Stimulated activated naive CD4-positive, alpha-beta T cell treated with Interleukin-2 at 50 U/mL for 16 hours (primary cell): ENCODE results near the gene DNAAF1.

Experiments
- DNase-seq: peaks from one replicate; lab custom pipeline; 2025; lab: John Stamatoyannopoulos, UW

Gene DNAAF1

GRCh38 chr16:84161037-84161436, 15.9 kb downstream of the DNAAF1 start:
- no peak for DNase-seq

GRCh38 chr16:84161801-84162200, 16.7 kb downstream of the DNAAF1 start:
- DNase-seq, result no peak

DNA sequence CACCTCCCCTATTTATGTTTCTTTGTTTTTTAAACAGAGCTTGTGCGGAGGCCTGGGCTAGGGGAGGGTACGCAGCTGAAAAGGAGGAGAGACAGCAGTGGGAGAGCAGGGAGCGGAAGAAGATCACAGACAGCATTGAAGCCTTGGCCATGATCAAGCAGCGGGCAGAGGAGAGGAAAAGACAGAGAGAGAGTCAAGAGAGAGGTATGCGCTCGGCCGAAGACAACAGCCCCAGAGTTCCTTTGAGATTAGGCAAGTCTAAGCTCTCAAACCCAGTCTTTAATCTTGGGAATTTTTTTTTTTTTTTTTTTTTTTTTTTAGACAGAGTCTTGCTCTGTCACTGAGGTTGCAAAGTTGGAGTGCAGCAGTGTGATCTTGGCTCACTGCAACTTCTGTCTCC, 20.6 kb downstream of the DNAAF1 start:
- DNase-seq, result no peak

GRCh38 chr16:84166796-84167695, 21.9 kb downstream of the DNAAF1 start:
- peak; percentile 33 for DNase-seq

DNA sequence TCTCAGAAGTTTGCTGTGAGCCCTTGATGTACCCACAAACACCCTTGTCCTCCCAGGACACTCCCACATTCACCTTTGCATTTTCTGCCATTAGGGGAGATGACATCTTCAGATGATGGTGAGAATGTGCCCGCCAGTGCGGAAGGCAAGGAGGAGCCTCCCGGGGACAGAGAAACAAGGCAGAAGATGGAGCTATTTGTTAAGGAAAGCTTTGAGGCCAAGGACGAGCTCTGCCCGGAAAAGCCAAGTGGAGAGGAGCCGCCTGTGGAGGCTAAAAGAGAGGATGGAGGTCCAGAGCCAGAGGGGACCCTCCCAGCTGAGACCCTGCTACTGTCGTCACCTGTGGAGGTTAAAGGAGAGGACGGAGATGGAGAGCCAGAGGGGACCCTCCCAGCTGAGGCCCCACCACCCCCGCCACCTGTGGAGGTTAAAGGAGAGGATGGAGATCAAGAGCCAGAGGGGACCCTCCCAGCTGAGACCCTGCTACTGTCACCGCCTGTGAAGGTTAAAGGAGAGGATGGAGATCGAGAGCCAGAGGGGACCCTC, 24.7 kb downstream of the DNAAF1 start:
- no peak for DNase-seq

- no peak for DNase-seq
Measured at GRCh38 chr16:84174396-84174795, 29.3 kb downstream of the DNAAF1 start.

- DNase-seq, result peak; percentile 11
Measured at GRCh38 chr16:84175350-84176081, 30.4 kb downstream of the DNAAF1 start.

DNA sequence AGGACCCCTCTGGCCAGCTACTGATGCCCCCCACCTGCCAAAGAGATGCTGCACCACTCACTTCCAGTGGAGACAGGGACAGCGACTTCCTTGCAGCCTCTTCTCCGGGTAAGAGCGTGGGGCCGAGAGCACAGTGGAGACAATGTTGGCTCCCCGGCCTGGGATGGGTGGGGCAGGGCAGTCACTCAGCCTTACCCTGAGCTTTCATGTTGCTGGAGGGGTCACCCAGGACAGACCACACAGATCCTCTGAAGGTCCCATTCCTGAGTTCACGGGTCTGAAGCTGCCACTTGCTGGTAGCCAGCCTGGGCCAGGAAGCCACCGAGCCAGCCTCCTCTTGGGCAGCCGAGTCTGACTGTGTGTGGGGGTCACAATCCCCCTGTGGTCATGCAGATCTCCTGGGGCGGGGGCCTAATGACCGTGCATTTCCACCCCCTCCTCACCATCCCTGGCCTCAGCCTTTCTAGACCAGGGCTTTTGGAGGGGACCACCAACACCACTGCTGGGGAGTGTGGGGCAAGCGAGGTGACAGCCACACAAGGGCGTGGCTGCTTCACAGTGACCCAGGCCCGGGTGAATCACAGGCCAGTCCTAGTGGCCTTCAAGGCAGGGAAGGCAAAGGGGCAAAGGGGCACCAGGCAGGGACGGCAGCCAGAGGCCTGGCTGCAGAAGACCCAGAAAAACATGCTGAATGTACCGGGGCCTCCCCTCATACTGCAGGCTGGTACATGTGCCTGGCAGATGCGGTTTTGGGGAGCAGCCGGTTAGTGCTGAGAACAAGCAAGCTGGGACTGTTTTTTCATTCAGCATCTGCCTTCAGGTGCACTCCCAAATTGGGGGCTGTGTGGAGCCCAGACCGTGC, 31.3 kb downstream of the DNAAF1 start:
- DNase-seq, result no peak

DNA sequence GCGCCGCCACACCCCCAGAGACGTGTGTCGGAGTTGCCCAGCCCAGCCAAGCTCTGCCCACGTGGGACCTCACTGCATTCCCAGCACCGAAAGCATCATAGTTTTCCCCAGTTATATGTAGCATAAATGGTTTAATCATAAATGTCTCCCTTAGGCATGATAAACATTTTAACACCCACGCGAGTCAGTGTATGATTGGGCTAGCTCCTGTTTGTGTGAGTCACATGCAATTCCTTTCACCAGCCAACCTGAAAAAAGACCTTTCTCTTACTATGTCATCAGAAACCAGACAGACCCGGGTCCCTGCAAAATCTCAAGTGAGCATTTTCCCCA, 32.6 kb downstream of the DNAAF1 start:
- DNase-seq, result no peak

- no peak for DNase-seq
Measured at GRCh38 chr16:84178146-84178765, 33.1 kb downstream of the DNAAF1 start.

DNA sequence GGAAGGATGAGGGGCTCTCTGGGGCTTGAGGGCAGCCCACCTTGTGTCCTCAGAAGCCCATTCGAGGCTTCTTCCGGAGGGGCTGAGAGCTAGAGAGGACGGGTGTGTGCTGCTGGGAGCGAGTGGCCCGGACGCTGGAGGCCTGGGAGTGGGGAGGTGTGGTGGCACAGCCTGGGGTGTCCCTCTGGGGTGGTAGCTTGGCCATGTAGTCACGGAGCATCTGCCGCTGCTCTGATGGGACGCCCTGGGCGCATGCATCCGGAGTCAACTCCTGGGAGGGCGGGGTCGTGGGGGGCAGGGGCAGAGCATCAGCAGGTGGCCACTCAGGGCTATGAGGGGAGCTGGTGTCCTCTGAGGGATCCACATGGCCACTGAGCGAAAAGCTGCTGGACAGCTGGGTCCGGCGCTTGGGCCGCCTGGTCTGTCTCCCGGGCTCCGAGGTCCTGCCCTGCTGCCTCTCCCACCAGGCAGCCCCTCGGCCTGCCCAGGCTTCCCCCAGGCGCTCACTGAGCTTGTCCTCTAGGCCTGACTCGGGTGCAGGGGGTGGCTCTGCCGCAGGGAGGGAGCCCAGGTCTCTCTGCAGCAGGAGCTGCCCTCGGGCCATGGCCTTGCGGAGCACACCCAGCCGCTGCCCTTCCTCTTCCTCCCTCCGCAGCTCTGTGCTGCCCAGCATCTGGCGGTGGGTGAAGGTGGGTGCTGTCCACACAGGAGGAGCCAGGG, 33.9 kb downstream of the DNAAF1 start:
- DNase-seq, result no peak

- DNase-seq, result no peak
Measured at GRCh38 chr16:84179612-84180320, 34.7 kb downstream of the DNAAF1 start.

- DNase-seq, result no peak
Measured at GRCh38 chr16:84180519-84181140, 35.5 kb downstream of the DNAAF1 start.

DNA sequence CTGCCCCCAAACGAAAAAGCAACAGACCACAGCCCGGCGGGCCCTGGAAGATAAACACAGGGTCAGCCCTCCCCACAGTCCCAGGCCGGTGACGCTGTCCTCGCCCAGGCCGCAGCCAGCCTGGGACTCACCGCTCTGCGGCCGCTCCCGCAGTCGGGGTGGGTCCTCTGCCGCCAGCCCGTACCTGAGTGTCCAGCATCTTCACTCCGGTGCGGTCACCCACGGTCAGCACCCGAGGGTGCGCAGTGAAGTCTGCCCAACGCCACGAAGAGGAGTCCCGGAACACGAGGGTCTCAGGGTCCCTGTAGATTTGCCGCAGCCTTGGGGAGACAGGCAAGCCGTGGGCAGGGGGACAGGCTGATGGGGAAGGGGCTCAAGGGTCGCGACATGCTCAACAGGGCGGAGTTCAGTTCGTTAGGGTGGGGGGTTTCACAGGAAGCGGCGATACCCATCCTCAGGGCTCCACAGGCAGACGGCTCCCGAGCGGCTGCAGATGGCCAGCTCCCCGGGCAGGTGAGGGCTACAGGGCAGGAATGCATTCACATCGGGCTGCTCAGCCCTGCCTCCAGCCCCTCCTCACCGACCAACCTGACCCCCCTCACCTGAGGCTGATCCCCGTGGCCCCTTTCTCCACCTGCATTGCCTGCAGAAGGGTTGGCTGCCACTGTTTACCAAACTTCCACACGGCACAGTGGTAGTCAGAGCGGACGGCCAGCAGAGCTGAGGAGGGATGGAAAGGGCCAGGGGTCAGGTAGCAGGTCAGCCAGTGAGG, 36.2 kb downstream of the DNAAF1 start:
- no peak for DNase-seq

GRCh38 chr16:84182104-84182503, 37.0 kb downstream of the DNAAF1 start:
- no peak for DNase-seq

DNA sequence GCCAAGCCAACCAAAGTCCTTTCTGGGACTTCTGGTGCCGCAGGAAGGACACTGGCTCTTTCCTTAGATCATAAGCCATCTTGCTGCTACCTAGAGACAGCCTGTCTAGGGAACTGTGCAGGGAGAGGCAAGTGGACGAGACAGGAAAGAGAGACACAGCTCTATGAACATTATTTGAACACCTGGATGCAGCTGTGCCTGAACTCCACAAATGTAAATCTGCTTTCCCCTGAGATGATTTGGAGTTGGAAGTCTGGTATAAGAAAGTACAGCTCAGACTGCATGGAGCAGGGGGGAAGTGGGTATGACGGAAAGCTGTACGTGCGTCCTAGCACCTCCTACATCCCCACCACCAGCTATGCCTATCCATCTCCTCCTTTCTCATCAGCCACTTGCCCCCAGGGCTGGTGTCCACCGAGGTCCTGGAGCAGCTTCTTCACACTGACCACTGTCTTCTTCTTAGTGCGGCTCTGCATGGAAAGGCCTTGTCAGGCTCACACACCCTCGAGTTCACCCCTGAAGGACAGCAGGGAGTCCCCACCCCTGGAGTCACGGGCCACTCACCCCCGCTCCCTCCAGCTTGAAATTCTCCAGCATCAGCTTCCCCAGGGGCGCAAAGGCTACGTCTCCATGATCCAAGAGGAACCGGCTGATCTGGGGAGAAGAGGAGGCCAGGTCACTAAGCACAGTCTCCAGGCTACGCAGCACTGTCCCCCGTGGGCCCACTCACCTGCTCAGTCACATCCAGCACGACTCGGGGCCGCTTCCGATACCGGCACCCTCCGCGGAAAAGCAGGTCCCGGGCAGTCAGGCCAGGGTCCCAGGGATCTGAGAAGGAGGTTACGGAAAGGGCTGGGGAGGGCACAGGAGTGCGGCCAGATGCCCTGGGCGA, 37.8 kb downstream of the DNAAF1 start:
- no peak for DNase-seq

DNA sequence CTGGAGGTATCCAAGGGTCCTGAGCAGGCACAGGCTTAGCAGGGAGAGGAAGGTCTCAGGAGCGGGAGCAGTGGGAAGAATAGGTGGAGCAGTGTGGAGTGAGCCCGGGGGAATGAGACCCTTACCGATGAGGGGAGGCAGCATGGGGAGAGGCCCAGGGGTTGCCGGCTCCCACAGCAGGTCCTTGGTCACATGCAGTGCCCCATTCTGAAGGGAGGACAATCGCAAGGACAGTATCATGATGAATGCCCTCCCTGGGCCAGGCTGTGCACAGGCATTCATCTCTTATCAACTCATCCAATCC, 38.4 kb downstream of the DNAAF1 start:
- no peak for DNase-seq

DNA sequence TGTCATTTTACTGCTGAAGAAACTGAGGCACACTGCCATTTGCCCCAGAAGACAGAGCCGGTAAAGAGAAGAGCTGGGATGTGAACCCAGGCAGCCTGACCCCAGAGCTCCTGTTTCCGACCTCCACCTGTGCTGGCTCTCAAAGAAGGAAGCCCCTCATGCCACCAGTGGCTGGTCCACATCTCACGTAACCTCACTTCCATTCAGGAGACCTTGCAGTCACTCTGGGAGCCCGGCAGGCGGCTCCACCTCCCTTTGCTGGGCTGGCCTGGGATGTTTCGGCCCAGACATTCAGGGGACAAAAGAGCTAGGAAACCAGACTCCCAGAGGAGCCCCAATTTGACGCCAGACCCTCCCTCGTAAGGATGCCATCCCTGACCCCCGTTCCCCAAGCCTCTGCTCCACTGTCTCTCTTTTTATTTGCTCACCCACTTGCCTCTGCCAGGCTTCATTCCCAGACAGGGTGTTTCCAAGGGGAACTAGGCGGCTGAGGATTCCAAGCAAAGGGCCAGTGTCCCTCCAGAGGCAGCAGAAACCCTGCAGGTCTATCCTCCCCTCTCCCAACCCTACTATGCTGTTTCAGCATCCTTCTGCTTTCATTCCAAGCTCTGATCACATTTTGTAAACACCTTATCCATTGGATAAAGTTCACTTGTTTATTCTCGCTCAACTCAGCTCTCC, 38.9 kb downstream of the DNAAF1 start:
- DNase-seq, result no peak
